Liver (tissue), 9 donors: ENCODE results near the gene MRPL41. TPM values are rescaled to one million over a fixed set of nuclear protein-coding genes. Genes with fewer than 3 reads are reported as not detected.
"Not testable (repeated sequence)": the region's sequence is repeated elsewhere in the genome, so short reads cannot be mapped to it uniquely, and the experiment has no call there.

Source experiments
- DNase-seq: peaks from one replicate; pipeline ENCODE4 v3.0.0-alpha.2; 2017; ENCODE audit warnings: low spot score
- H3K27ac ChIP-seq, 2 donors: one replicate each; pipeline ENCODE4 v1.7.0; 2013; ENCODE audit warnings: inconsistent platforms in 2 of 2, low read length in 2 of 2, control low read depth in 1 of 2, low read depth in 1 of 2, mild to moderate bottlenecking in 1 of 2
- H3K27me3 ChIP-seq, 4 donors: one replicate each; pipeline versions ENCODE4 v1.6.1 to v1.7.0; 2013; ENCODE audit warnings: low read length in 3 of 4, inconsistent platforms in 1 of 4, mild to moderate bottlenecking in 1 of 4, moderate library complexity in 1 of 4; ENCODE audit not compliant: control insufficient read depth in 4 of 4, insufficient read depth in 4 of 4
- H3K36me3 ChIP-seq, 4 donors: one replicate each; pipeline versions ENCODE4 v1.6.1 to v1.7.0; 2013; ENCODE audit warnings: low read length in 3 of 4, mild to moderate bottlenecking in 3 of 4, low read depth in 1 of 4, moderate library complexity in 1 of 4; ENCODE audit not compliant: control insufficient read depth in 4 of 4, insufficient read depth in 3 of 4
- H3K4me1 ChIP-seq, 4 donors: one replicate each; pipeline versions ENCODE4 v1.6.1 to v1.7.0; 2013; ENCODE audit warnings: low read length in 3 of 4, mild to moderate bottlenecking in 3 of 4, moderate library complexity in 1 of 4; ENCODE audit not compliant: control insufficient read depth in 4 of 4, insufficient read depth in 4 of 4
- H3K4me3 ChIP-seq, 3 donors: one replicate each; pipeline versions ENCODE4 v1.6.1 to v1.7.0; 2013; ENCODE audit warnings: low read length in 3 of 3, control low read depth in 1 of 3, low read depth in 1 of 3, mild to moderate bottlenecking in 1 of 3
- H3K9ac ChIP-seq, 2 donors: one replicate each; pipeline ENCODE4 v1.7.0; 2013; ENCODE audit warnings: low read length in 2 of 2, mild to moderate bottlenecking in 2 of 2, moderate library complexity in 2 of 2, control low read depth in 1 of 2, low read depth in 1 of 2
- H3K9me3 ChIP-seq, 4 donors: one replicate each; pipeline versions ENCODE4 v1.6.1 to v1.7.0; 2013; ENCODE audit warnings: low read length in 3 of 4; ENCODE audit not compliant: control insufficient read depth in 4 of 4
- ATF3 ChIP-seq: IDR thresholded peaks from 2 replicates; pipeline ENCODE4 v1.6.1; 2016; ENCODE audit warnings: antibody characterized with exemption
- GABPA ChIP-seq, 2 donors: IDR thresholded peaks in 1 of 2; conservative IDR thresholded peaks in 1 of 2; 2 replicates each; pipeline ENCODE4 v1.6.1; 2016; ENCODE audit warnings: antibody characterized with exemption in 2 of 2, mild to moderate bottlenecking in 1 of 2, moderate library complexity in 1 of 2
- HNF4A ChIP-seq, 2 donors: conservative IDR thresholded peaks; 2 replicates each; pipeline ENCODE4 v1.6.1; 2016; ENCODE audit warnings: antibody characterized with exemption in 2 of 2, mild to moderate bottlenecking in 2 of 2
- MAX ChIP-seq: IDR thresholded peaks from 2 replicates; pipeline ENCODE4 v1.6.1; 2016; ENCODE audit warnings: antibody characterized with exemption
- REST ChIP-seq: IDR thresholded peaks from 2 replicates; pipeline ENCODE4 v1.6.1; 2016; ENCODE audit warnings: antibody characterized with exemption, mild to moderate bottlenecking
- SP1 ChIP-seq: IDR thresholded peaks from 2 replicates; pipeline ENCODE4 v1.6.1; 2018; ENCODE audit warnings: antibody characterized with exemption, mild to moderate bottlenecking
- TAF1 ChIP-seq: conservative IDR thresholded peaks from 2 replicates; pipeline ENCODE4 v1.6.1; 2016; ENCODE audit warnings: antibody characterized with exemption, mild to moderate bottlenecking
- YY1 ChIP-seq: IDR thresholded peaks from 2 replicates; pipeline ENCODE4 v1.6.1; 2016; ENCODE audit warnings: antibody characterized with exemption, mild to moderate bottlenecking
- ZBTB33 ChIP-seq: IDR thresholded peaks from 2 replicates; pipeline ENCODE4 v1.6.1; 2016; ENCODE audit warnings: antibody characterized with exemption
- WGBS: extraction: QIAGEN DNeasy Blood & Tissue Kit; methylation state at CpG from one replicate; pipeline ENCODE4 v1.1.7; 2013; 5-methylcytosine and 5-hydroxymethylcytosine counted together
- polyA plus RNA-seq, 2 donors: library from polyadenylated mRNA; stranded (reverse) in 1 of 2; unstranded in 1 of 2; fragments of 200-250 nt in 1 of 2; fragments of >200 nt in 1 of 2; fragmentation: Nextera tagmentation in 1 of 2; extraction: Ambion mirVana in 1 of 2; gene quantifications; one replicate each; pipeline versions ENCODE4 v1.2.1 to v1.2.3, GENCODE V29; 2013 to 2015
- total RNA-seq, 2 donors: library from RNA; depleted of rRNA; stranded (reverse); fragments of >200 nt; gene quantifications; one replicate each; pipeline ENCODE4 v1.2.3, GENCODE V29; 2014
- donor health status: healthy.
- donor health status: healthy.
- donor health status: healthy.
- donor health status: healthy.
- donor health status: healthy.

Gene MRPL41
- total and polyA plus RNA-seq, 4 donors = 31.7 to 120 (median 49.3) TPM

- H3K27me3 ChIP-seq, H3K4me1 ChIP-seq, H3K4me3 ChIP-seq, H3K27ac ChIP-seq, H3K9me3 ChIP-seq, H3K36me3 ChIP-seq, H3K9ac ChIP-seq, DNase-seq: not testable (repeated sequence)
- 90% methylated on average over 22 of the region's 22 CpGs for WGBS
- peak; percentile 7 to 14 for TF ChIP-seq HNF4A (conservative IDR thresholded peaks at IDR 0.05)
These were observed 40.6 kb upstream of the MRPL41 start for GRCh38 chr9:137511126-137511525.

- H3K4me1 ChIP-seq = no peaks in the 10 kb centered on the region
- no peak overlapping the region for H3K4me3 ChIP-seq
- no peak overlapping the region for H3K9ac ChIP-seq
- DNase-seq = no peak
- 94% methylated on average over 25 of the region's 25 CpGs for WGBS
- no peak for TF ChIP-seq YY1
- no peak for TF ChIP-seq REST
- no peak for TF ChIP-seq MAX
- no peak for TF ChIP-seq ZBTB33
- no peak for TF ChIP-seq TAF1
- no peak for TF ChIP-seq SP1
- TF ChIP-seq ATF3 = no peak
- no peak for TF ChIP-seq GABPA (IDR thresholded peaks at IDR 0.05 in 1 of 2, conservative IDR thresholded peaks at IDR 0.05 in 1 of 2)
- H3K9me3 ChIP-seq = no peaks in the 10 kb centered on the region
- no peaks in the 10 kb centered on the region for H3K27me3 ChIP-seq
- H3K27ac ChIP-seq = no peak overlapping the region
- H3K36me3 ChIP-seq = peaks cover 0 to 9% (median 4%) of the 10 kb centered on the region in 4 donors
These were observed 39.8 kb upstream of the MRPL41 start for GRCh38 chr9:137511758-137512463.

GRCh38 chr9:137513136-137513535 is 38.5 kb upstream of the MRPL41 start:
- WGBS = 94% methylated on average over 5 of the region's 5 CpGs
- DNase-seq, H3K36me3 ChIP-seq, H3K27me3 ChIP-seq, H3K9ac ChIP-seq, H3K4me1 ChIP-seq, H3K27ac ChIP-seq, H3K4me3 ChIP-seq, H3K9me3 ChIP-seq: not testable (repeated sequence)

GRCh38 chr9:137513801-137514570 is 37.7 kb upstream of the MRPL41 start:
- not testable (repeated sequence) for H3K36me3 ChIP-seq, H3K9ac ChIP-seq, DNase-seq, H3K9me3 ChIP-seq, H3K4me3 ChIP-seq, H3K4me1 ChIP-seq, H3K27me3 ChIP-seq, H3K27ac ChIP-seq
- 90% methylated on average over 42 of the region's 42 CpGs for WGBS
